AG09309 (cell line): ENCODE measurements around the gene AGO1.
A peak's percentile ranks its signal among the peaks of the same experiment; 100 is the strongest.
"Not testable (repeated sequence)": the region's sequence is repeated elsewhere in the genome, so short reads cannot be mapped to it uniquely, and the experiment has no call there.

Experiments used
- DNase-seq: peaks from one replicate; pipeline ENCODE4 v3.0.0-alpha.2; 2010; ENCODE audit warnings: low read depth
- H3K4me3 ChIP-seq: 2 replicates; pipeline ENCODE4 v1.5.1; 2011; ENCODE audit warnings: mild to moderate bottlenecking, low read depth, low read length, moderate library complexity; ENCODE audit not compliant: control insufficient read depth
- CTCF ChIP-seq: IDR thresholded peaks from 2 replicates; pipeline ENCODE4 v1.5.1; 2011; ENCODE audit warnings: mild to moderate bottlenecking, low read depth, low read length, inconsistent platforms; ENCODE audit not compliant: insufficient read depth, control insufficient read depth; ENCODE audit errors: missing control alignments

AGO1 gene

GRCh38 chr1:35958558-35958957 lies 75.5 kb downstream of the AGO1 start:
- DNase-seq, result peak; percentile 8
- no peak for TF ChIP-seq CTCF
- H3K4me3 ChIP-seq, result no peak overlapping the region

DNA sequence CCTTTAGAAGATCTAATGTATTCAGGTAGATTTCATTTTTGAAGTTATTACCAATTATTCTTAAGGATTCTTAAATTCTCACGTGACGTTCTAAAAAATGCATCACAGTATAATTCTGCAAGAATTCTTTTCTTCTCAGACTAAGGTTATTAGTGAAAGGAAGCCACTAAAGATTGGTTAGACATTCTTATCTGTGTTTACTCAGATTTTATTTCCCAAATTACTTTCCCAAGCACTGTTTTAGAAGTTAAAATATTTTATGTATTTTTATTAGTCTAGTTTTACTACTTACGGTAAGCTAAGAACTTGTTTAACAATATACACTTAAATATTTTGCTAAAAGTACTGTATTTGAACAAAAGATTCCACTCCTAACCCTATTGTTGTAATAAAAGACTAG lies 76.3 kb downstream of the AGO1 start:
- H3K4me3 ChIP-seq, result no peak overlapping the region
- DNase-seq, result no peak
- TF ChIP-seq CTCF, result no peak

DNA sequence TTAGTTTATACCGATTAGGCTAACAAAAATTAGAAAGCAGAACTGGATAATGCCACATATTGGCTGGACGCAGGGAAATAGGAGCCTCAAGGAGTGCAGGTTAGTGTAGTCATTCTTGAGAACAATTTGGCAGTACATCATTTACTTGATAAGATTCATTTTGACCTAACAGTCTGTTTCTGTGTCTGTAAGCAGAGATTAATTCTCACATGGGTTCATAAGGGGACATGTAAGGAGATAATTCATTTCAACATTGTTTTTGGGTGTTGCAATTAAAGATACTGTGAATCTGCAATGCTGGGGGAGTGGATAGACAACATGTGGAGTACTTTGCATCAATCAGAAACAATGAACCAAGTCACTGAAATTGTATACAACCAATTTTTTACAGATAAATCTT lies 79.9 kb downstream of the AGO1 start:
- H3K4me3 ChIP-seq, result no peak overlapping the region
- TF ChIP-seq CTCF, result no peak
- no peak for DNase-seq

DNA sequence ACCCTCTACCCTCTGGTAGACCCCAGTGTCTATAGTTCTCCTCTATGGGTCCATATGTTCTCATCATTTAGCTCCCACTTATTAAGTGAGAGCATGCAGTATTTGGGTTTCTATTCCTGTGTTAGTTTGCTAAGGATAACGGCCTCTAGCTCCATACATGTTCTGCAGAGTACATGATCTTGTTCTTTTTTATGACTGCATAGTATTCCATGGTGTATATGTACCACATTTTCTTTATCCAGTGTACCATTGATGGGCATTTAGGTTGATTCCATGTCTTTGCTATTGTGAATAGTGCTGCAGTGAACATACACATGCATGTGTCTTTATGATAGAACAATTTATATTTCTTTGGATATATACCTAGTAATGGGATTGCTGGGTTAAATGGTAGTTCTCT lies 81.3 kb downstream of the AGO1 start:
- not testable (repeated sequence) for DNase-seq, H3K4me3 ChIP-seq

DNA sequence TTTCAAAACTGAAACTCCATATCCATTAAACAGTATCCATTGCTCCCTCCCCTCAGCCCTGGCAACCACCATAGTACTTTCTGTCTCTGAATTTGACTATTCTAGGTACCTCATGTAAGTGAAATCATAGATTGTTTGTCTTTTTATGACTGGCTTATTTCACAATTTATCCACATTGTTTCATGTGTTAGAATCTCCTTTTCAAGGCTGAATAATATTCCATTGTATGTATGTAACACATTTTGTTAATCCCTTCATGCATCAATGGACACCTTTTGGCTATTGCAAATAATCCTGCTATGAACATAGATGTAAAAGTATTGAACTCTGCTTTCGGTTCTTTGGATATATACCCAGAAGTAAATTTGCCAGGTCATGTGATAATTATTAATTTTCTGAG lies 85.4 kb downstream of the AGO1 start:
- no peak overlapping the region for H3K4me3 ChIP-seq
- TF ChIP-seq CTCF, result no peak
- DNase-seq, result no peak

- DNase-seq, result no peak
- H3K4me3 ChIP-seq, result no peak overlapping the region
- TF ChIP-seq CTCF, result no peak
Measured at GRCh38 chr1:35971601-35972000, 88.6 kb downstream of the AGO1 start.

GRCh38 chr1:35972631-35973030 lies 89.6 kb downstream of the AGO1 start:
- H3K4me3 ChIP-seq, DNase-seq: not testable (repeated sequence)

DNA sequence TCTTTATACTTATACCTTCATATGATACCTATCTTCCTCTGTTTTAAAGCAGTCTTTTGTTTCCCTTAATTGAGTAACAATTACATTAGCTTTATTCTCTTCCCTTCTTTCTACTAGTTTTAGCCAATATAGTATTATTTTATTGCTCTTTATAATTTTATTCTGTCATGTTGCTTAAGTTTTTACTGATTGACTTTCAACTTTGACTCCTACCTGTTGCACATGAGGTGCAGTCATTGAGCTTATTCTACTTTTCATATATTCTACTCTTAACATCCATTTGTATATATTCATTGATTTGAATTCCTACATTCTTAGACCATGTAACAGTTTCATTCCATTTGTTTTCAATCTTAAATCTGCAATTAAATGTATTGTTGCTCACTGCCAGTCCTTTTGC lies 97.1 kb downstream of the AGO1 start:
- DNase-seq, result no peak
- no peak for TF ChIP-seq CTCF
- no peak overlapping the region for H3K4me3 ChIP-seq
